ENCODE results near the gene SHANK2.
"Not testable (repeated sequence)": the region's sequence is repeated elsewhere in the genome, so short reads cannot be mapped to it uniquely, and the experiment has no call there.

SHANK2 gene

DNA sequence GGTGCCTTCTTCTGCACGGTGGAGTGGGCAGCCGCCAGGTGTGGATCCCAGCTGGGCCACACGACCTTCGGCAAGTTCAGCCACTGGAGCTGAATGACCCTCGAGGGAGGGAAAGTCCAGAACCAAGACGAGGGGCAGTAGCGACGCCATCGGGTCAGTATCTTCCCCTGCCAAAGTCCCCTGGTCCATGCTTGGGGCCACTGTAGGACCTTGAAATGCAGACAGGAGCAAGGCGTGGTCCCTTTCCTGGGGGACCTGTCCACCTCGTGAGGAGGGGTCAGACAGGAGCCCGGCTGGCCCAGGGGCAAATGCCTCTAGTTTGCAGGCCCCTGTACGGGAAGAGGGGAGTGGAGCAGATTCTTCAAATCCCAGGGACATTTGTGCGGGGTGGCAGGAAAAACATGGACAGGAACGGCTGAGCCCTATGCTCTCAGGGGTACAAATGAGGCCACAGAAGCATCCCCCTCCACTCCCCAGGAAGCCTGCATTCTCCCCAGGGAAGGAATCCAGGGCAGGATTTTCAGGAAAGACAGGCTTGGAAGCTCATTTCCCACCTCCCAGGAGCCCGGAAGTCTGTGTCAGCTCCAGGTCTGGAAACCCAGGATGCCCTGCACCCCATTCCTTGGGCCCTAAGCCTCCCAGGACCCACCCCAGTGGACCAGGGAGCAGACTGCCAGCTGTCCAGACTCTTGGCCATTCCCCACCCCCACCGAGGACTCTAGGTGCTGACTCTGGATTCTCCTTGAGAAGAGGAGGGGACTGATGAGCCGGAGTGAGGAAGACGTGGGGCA lies 6.6 kb downstream of the SHANK2 start:
- DNase-seq (ENCODE audit: low read depth, low spot score): no peak

DNA sequence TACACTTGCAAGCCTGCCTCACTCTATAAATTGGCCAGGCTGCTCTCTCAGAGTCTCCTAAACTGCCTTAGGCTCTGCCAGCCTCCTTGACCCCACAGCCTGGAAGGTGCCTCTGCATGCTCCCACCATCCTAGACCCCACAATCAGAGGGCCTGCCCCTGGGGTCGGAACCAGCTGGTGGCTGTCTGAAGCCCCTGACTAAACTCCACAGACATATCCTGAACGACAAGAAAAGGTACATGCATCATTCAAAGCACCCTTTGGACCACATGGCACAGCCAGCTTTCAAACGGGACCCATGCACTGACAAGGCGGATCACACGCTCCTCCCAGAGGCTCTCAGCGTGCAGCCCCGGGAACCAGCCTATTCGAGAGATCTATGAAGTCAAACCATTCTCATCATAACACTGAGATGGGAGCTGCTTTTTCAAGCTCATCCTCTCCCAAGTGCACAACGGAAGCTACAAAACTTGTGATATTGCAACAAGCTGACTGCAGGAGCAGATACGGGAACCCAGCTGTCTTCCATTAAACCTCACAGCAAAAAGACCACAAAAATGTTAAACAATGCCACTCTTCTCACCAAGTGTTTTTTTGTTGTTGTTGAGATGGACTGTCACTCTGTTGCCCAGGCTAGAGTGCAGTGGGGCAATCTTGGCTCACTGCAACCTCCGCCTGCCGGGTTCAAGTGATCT lies 8.1 kb downstream of the SHANK2 start:
- no peak for DNase-seq (ENCODE audit: low read depth, low spot score)

DNA sequence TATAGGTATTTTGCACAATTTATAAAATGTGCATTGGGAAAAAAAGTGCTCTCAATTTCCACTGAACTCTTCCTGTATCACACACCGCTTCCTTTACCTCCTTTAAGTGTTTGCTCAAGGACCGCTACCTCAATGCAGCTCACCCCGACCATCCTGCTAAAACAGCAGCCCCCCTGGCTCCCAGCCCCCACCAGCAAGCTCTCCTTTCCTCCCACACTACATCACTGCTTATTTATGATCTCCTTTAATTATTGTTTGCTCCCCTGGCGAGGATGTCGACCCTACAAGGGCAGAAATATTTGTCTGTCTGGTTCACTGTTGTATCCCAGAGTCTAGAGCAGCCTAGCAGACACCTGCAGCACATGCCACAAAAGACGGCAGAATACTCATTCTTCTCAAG lies 10.0 kb downstream of the SHANK2 start:
- no peak for DNase-seq (ENCODE audit: low read depth, low spot score)

DNA sequence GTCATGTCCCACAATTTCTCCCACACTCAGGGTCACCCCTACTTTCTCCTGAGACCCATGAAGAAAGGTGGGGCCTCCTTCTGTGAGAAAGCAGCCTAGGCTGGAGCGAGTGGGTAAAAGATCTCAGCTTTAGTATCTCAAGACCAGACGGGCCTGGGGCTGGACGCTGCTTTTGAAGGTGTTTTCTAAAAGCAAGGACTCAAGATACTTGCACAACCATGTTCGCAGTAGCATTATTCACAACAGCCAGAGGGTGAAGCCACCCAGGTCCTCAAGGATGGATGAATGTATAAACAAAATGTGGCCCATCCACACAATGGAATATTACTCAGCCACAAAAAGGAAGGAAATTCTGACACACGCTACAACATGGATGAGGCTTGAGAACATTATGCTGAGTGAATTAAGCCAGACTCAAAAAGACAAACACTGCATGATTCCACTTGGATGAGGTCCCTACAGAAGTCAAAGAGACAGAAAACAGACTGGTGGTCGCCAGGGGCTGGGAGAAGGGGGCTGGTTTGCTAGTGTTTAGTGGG lies 10.6 kb downstream of the SHANK2 start:
- DNase-seq (ENCODE audit: low read depth, low spot score): no peak

DNA sequence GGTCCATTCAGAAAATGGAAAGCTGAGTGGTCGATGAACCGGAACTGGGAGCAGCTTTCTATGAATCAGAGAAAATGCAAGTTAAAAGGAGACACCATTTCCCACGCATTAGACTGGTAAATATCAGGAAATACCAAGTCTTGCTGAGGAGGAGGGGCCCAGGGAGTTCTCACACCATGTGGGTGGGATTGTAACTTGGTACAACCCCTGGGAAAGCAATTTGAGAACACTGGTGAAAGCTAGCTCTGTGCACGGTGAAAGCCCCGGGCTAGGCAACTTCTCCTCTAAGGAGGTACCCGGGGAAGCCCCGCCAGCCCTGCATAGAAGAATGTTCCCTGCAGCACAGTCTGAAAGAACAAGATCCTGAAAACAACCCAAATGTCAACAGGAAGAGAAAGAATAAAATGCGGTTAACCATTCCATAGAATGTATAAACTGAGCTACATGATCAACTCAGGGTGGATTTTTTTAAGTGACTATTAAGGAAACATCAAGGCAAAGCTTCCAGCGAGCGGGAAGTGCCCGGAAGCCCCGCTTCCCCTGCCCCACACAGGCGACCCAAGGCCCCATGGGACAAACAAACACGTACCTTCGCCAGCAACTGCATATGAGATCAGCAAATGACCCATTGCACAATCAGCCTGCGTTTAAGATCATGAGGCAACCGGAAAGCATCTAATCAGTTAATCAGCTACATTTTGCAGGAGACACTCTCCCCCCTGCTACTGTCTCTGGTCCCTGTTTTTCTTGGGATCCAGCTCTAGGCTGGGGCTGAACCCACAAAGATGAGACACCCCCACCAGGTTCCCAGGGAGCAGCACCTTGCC lies 11.3 kb downstream of the SHANK2 start:
- no peak for DNase-seq (ENCODE audit: low read depth, low spot score)

DNA sequence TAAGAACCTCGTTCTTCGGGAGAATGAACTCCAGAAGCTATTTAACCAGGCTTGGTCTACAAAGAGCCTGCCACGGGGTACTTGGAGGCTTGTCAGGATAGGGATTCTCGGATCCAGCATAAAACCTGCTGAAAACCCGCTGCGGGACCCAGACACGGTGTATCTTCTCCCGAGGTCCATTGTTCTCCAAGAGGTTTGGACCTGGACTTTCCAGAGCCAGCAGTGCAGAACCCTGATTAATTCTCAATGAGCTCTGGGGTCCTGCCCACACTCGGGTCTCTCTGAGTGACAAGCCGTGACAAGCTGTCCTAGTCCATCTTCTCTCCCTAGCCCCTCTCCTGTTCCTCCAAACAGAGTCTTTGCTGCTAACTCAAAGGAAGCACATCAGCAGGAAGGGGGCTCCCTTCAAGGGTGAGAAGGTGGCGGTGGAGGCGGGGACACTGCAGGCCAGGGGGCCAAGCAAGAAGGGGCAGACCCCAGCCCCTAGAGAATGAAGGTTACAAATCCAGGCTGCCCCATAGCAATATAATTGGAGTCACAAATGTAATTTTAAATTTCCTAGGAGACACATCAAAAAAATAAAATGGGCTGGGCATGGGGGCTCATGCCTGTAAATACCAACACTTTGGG lies 12.2 kb downstream of the SHANK2 start:
- no peak for DNase-seq (ENCODE audit: low read depth, low spot score)

DNA sequence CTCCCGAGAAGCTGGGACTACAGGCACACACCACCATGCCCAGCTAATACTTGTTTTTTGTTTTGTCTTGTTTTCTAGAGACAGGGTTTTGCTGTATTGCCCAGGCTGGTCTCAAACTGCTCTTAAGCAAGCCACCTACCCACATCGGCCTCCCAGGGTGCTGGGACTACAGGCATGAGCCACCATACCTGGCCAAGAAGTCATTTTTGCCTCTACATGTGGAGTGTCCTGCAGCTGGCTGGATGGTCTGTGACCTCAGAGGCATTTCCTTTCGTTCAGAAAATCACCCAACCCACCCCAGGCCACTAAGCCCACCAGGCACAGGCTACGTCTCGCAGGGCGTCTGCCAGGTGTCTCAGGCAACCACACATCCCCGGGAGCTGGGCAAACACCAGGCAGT lies 12.8 kb downstream of the SHANK2 start:
- no peak for DNase-seq (ENCODE audit: low read depth, low spot score)

DNA sequence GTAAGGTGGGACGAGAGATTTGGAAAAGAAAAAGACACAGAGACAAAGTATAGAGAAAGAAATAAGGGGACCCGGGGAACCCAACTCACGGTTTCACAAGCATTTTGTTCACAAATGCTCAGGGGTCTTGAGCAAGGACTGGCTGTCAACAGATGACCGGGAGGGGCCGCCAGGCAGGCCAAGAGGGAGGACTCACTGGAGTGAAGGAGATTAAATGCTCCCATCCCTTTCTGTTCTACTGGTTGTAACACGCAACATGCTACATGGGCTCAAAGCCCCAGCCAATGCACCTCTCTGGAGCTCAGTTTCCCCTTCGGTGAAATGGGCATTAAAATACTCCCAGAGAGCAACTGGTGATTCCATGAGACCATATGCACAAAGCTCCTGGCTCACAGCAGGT lies 13.4 kb downstream of the SHANK2 start:
- no peak for DNase-seq (ENCODE audit: low read depth, low spot score)

DNA sequence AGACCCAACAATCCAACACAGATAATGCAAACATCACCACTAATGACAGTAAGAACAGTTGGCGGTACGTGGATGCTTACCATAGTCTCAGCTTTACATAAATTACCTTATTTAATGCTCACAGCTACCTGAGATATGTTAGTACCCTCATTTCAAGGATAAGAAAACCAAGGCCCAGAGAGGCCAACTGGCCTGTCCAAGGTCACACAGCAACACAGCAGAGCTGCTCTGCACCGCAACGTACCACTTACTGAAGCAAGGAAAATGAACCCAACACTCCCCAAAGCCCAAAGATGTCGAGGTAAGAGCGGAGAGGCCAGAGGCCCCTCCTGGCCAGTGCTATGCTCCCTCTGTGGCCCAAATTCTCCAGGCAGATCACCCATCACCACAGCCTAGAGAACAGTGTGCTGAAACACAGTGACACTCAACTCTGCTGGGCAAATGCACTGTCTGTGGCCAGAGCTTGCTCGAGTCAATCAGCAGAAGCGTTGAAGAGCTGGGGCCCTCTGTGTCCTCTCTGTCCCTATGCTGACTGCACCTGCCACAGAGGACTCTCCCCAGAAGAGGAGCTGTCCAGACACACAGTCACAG lies 14.0 kb downstream of the SHANK2 start:
- no peak for DNase-seq (ENCODE audit: low read depth, low spot score)

DNA sequence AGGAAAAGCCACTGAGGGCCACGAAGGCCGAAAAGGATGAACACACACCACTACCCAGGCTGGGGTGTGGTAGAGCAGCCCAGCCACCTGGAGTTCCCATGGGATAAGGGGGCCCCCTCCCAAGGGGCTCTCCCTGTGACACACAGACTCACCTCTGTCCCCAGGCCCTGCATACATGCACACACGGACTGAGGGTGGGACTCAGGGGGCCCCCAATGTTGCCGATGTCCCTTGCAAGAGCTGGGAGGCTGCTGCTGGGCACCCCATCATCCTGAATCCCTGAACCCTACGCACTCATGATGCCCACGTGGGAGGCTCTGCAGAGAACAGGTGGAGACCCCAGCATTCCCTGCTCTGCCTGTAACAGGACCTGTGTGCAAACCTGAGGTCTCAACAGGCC lies 14.5 kb downstream of the SHANK2 start:
- DNase-seq (ENCODE audit: low read depth, low spot score): no peak

DNA sequence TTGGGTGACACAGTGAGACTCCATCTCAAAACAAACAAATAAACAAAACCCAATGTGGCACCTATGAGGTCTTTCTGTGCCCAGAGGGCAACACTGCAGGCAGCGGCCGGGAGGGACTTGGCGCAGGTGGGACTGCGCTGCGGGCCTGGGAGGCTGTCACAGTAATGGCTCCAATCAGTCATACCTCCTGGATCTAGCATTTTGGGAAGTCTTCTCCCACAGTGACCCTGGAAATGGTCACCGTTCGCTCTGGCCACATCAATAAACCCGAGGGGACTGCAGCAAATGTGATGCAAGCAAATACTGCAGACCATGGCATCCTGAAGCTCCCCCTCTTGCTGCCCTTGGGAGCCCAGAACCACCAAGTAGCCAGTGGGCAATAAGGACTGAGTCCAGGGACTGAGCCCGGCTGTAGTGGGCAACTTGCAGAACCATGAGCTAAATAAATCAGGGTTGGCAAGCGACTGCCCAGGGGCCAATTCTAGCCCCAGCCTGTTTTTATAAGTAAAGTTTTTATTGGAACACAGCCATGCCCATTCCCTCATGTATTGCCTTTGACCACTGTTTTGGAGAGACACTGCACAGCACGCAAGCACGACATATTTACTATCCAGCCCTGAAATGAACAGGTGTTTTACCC lies 15.4 kb downstream of the SHANK2 start:
- DNase-seq (ENCODE audit: low read depth, low spot score): no peak

DNA sequence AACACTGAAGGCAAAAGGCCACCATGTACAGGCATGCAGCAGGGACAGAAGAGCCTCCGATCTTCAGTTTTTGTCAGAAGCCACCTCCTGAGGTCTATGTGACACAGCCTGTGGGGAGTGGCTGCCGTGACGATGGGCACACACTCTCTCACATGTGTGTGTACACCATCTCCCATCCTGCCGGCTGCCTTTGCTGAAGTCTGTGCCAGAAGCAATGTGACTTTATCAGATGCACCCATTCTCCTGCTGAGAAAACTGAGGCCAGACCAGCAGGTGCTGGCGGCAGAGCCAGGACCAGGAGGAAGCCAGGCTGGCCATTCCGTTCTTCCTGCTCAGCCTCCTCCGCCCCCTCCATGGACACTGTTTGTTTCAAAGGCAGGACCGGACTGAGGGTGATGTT lies 16.7 kb downstream of the SHANK2 start:
- no peak for DNase-seq (ENCODE audit: low read depth, low spot score)

DNA sequence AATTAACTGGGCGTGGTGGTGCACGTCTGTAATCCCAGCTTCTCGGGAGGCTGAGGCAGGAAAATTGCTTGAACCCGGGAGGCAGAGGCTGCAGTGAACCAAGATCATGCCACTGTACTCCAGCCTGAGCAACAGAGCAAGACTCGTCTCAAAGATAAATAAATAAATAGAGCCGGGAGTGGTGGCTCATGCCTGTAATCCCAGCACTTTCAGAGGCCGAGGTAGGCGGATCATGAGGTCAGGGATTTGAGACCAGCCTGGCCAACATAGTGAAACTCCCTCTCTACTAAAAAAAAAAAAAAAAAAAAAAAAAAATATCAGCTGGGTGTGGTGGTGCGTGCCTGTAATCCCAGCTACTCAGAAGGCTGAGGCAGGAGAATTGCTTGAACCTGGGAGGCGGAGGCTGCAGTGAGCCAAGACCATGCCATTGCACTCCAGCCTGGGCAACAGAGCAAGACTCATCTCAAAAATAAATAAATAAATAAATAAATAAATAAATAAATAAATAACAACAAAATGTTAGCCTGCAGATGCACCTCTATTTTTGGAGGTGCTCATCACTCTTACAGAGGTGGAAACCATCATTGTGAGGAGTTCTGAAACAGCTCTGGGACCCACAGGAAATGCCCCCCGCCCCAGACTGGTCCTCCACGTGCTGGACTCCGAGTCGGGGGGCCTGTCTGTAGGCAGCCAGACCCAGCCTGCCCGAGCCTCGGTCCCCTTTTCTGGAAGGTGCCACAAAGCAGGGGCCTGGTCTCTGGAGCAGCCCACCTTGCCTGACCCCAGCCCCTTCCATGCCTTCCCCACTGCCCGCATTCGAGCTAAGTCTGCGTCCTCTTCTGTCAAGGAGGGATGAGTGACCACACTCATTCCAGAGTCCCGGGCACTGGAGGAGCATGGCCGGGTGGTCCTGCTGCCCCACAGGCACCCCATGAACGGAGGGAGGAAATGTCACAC lies 18.2 kb downstream of the SHANK2 start:
- DNase-seq (ENCODE audit: low read depth, low spot score): not testable (repeated sequence)

DNA sequence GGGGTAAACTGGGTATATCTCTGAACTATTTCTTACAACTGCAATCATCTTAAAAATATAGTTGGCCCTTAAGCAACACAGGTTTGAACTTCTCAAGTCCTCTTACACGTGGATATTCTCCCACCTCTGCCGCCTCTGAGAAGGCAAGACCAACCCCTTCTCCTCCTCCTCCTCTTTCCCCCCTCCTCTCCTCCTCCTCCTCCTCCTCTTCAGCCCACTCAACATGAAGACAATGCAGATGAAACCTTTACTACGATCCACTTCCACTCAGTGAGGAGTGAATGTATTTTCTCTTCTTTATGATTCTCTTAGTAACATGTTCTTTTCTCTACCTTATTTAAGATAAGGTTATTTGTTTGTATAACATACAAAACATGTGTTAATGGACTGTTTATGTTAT lies 20.0 kb downstream of the SHANK2 start:
- DNase-seq (ENCODE audit: low read depth, low spot score): no peak

DNA sequence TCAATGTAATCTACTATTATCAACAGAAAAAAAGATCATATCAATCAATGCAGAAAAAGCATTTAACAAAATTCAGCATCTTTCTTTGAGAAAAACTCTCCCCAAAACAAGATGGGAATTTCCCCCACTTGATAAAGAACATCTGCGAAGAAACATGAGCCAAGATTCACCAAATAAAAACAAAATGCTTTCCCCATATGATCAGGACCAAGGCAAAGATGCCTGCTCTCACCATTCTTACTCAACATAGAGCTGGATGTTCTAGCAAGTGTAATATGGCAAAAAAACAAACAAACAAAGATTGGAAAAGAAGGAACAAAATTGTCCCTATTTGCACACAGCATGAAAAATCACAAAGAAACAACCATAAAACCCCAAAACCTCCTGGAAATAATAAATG lies 23.4 kb downstream of the SHANK2 start:
- DNase-seq (ENCODE audit: low read depth, low spot score): no peak

DNA sequence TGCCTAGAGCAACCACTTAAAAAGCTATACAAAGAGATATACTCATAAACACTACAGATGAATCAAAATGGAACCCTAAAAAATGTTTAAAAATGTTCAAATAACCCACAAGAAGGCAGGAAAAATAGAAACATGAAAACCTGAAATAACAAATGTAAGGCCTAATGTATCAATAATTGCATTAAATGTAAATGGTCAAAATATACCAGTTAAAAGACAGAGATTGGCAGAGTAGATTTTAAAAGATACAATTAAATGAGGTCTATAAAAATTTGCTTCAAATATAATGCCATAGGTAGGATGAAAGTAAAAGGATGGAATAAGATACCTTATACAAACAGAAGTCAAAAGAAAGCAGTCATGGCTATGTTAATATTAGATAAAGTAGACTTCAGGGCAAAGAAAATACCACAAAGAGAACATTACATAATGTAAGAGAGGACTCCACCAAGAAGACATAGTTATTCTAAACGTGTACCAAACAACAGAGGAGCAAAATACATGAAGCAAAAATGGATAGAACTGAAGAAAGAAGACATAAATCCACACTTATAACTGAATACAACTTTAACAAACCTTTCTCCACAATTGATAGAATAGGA lies 25.2 kb downstream of the SHANK2 start:
- DNase-seq (ENCODE audit: low read depth, low spot score): no peak

DNA sequence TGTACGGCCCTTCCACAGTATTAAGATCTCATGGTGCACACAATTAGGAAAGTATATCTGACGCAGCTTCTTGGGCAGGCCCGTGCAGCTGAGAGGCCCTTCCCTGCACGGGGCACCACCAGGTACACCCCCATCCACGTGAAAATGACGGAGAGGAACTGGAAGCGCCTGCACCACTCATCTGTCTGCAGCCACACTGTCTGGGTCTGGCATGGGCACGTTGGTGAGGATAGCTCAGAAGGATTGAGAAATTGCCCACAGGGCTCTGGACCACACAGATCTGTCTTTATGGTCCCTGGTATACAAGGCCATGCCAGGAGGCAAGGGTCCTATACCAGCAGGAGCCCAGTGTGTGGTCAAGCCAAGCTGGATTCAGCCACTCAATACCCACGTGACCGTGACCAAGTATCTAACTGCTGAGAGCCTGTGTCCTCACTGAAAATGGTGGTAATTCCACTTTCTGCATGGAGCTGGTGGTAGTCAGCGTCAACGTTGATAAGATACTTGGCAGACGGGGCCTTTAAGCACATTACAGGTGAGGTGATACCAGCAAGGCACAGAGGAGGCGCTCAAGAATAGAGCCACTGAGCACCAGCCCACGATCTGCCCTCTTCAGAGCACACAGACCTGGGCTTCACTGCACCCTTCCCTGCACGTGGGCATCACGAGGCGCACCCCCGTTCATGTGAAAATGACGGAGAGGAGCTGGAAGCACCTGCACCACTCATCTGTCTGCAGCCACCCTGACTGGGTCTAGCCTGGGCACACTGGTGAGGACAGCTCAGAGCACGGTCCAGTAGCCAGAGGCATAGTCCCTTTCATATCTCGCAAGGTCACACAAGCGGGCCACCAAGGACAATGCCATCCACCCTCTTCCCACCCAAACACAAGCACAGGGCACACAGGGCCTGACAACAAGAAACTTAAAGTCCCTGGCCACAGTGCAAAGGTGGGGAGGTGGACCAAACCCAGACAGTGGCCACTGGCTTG lies 28.4 kb downstream of the SHANK2 start:
- no peak for DNase-seq (ENCODE audit: low read depth, low spot score)

DNA sequence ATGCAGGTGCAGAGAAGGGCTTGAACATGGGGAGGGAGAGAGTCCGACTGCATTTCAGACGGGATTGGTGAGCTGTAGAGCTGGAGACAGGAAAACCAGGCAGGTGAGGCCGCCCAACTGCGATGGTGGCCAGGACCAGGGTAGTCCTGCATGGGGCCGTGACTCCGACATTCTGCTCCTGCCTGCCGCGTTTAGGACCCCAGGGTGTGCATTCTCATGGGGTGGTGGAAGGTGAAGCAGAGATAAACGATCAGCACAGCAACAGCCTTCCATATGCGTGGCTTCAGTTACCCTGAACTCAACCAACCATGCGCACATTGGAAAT lies 29.3 kb downstream of the SHANK2 start:
- no peak for DNase-seq (ENCODE audit: low read depth, low spot score)

Measured in activated CD4-positive, CD25-positive, alpha-beta regulatory T cell treated with anti-CD3 and anti-CD28 coated beads, Interleukin-2, amount 50 U/mL, for 16 hours (primary cell).